ENCODE measurements around the gene JARID2. TPM values are rescaled to one million over a fixed set of nuclear protein-coding genes. Genes with fewer than 3 reads are reported as not detected.

Gene JARID2
- total and polyA plus RNA-seq, 7 donors: 1.1 to 16.1 (median 4.9) TPM

DNA sequence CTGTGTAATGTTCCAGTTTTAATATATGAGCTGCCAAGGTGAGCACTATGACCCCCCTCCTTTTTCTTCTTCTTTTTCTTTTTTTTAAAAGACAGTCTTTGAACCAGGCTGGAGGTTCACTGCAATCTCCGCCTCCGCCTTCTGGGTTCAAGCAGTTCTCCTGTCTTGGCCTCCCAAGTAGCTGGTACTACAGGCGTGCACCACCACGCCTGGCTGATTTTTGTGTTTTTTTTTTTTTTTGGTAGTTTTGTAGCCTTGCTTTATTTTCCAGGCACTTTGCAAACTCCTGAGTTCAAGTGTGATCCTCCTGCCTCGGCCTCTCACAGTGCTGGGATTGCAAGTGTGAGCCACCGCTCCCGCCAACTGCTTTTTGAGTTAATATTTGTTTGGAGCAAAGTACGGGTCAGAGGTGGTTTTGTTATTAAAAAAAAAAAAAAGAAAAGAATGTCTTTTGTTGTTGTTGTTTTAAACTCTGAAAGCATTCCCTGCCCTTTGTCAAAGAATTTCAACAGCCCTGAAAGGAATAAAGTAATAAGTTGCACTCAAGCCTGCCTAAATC, 78.6 kb downstream of the JARID2 start:
- Histone ChIP-seq H3K27me3 (ENCODE audit: insufficient read depth in 3 of 3, low read length in 2 of 3) (no peaks in the 10 kb centered on the region), H3K27ac (no peak overlapping the region)
- intact Hi-C loops (cut with DNase I): no loop called here

DNA sequence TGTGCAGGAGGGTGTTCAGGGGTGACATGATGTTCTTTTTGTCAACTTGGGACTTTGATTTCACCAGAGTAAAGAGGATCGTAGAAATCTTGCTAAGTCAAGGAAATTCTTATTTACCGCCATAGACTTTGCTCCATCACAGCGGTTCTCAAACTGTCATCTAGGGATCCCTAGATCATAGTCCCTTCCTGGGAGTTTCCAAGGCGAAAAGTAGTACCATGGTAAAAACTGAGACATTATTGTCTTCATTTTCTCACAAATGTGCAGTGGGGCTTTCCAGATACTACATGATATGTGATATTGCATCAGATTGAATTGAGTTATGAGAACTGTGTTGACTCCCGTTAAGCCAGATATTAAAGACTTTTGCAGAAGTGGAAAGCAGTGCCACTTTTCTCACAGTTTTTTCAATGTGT, 79.7 kb downstream of the JARID2 start:
- H3K36me3 ChIP-seq (ENCODE audit: insufficient read depth in 1 of 2, low read depth in 1 of 2): no peaks in the 10 kb centered on the region
- intact Hi-C loops (cut with DNase I): no loop called here
- H3K27ac ChIP-seq: no peak overlapping the region
- ATAC-seq (no peak), DNase-seq (no peak)
- no peak overlapping the region for H3K4me3 ChIP-seq
- H3K4me1 ChIP-seq: peaks cover 53% of the 10 kb centered on the region
- 66 to 92% (median 82%) methylated on average over 5 of the region's 5 CpGs for WGBS, 3 donors
- no peaks in the 10 kb centered on the region for H3K27me3 ChIP-seq (ENCODE audit: insufficient read depth in 3 of 3, low read length in 2 of 3)
- H3K9me3 ChIP-seq: no peaks in the 10 kb centered on the region
- TF ChIP-seq, protein P1, sequence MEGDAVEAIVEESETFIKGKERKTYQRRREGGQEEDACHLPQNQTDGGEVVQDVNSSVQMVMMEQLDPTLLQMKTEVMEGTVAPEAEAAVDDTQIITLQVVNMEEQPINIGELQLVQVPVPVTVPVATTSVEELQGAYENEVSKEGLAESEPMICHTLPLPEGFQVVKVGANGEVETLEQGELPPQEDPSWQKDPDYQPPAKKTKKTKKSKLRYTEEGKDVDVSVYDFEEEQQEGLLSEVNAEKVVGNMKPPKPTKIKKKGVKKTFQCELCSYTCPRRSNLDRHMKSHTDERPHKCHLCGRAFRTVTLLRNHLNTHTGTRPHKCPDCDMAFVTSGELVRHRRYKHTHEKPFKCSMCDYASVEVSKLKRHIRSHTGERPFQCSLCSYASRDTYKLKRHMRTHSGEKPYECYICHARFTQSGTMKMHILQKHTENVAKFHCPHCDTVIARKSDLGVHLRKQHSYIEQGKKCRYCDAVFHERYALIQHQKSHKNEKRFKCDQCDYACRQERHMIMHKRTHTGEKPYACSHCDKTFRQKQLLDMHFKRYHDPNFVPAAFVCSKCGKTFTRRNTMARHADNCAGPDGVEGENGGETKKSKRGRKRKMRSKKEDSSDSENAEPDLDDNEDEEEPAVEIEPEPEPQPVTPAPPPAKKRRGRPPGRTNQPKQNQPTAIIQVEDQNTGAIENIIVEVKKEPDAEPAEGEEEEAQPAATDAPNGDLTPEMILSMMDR (IDR thresholded peaks at IDR 0.05): no peak

More for the DNA sequence above, 78.6 kb downstream of the JARID2 start:
- H3K9me3 ChIP-seq: no peaks in the 10 kb centered on the region
- TF ChIP-seq, protein P1 (IDR thresholded peaks at IDR 0.05): no peak
- peaks cover 45% of the 10 kb centered on the region for H3K4me1 ChIP-seq
- H3K4me3 ChIP-seq: no peak overlapping the region
- DNase-seq (no peak), ATAC-seq (no peak)
- H3K36me3 ChIP-seq (ENCODE audit: insufficient read depth in 1 of 2, low read depth in 1 of 2): no peaks in the 10 kb centered on the region
- 94 to 97% (median 95%) methylated on average over 8 of the region's 8 CpGs for WGBS, 3 donors

DNA sequence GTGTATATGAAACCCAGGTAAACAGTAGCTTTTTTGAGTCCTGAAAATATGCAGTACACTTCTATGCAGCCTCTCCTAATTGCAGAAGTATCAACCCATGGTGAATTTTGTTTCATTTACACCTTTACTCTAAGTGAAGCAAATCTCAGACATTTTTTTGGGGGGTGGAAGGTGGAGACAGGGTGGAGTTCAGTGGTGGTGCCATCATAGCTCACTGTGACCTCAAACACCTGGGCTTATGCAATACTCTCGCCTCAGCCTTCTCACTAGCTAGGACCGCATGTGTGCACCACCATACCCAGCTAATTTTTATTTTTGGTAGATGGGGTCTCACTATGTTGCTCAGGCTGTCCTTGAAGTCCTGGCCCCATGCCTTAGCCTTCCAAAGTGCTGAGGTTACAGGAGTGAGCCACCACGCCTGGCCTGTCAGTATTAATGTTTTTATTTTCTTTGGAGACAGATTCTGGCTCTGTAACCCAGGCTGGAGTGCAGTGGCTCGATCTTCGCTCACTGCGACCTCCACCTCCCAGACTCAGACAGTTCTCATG, 80.3 kb downstream of the JARID2 start:
- H3K36me3 ChIP-seq (ENCODE audit: insufficient read depth in 1 of 2, low read depth in 1 of 2): no peaks in the 10 kb centered on the region
- DNase-seq (no peak), ATAC-seq (peak in 2 of 4 donors; percentile 23 to 35)
- no peaks in the 10 kb centered on the region for H3K27me3 ChIP-seq (ENCODE audit: insufficient read depth in 3 of 3, low read length in 2 of 3)
- peaks cover 54% of the 10 kb centered on the region for H3K4me1 ChIP-seq
- no peak overlapping the region for H3K4me3 ChIP-seq
- WGBS, 3 donors: 47 to 88% (median 67%) methylated on average over 6 of the region's 6 CpGs
- H3K27ac ChIP-seq: no peak overlapping the region
- no peaks in the 10 kb centered on the region for H3K9me3 ChIP-seq
- intact Hi-C loops (cut with DNase I): no loop called here
- TF ChIP-seq, protein P1 (IDR thresholded peaks at IDR 0.05): no peak

DNA sequence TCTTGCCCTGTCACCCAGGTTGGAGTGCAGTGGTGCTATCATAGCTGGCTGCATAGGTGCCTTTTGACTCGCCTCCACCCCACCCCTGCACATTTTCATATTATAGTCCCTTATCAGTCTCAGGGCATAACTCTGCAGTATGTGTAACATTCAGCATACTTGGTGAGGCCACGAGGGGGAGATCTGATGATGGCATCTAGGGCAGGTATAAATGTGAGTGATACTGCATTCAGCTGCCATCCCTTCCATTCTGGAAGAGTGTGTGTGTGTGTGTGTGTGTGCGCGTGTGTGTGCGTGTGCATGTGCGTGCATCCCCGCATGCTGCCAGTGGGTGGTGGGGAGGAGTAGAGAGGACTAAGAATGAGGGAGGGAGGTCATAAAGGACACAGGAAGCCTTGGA, 81.4 kb downstream of the JARID2 start:
- Histone ChIP-seq H3K27ac (no peak overlapping the region), H3K27me3 (ENCODE audit: insufficient read depth in 3 of 3, low read length in 2 of 3) (no peaks in the 10 kb centered on the region), H3K4me1 (peaks cover 58% of the 10 kb centered on the region), H3K9me3 (no peaks in the 10 kb centered on the region), H3K36me3 (ENCODE audit: insufficient read depth in 1 of 2, low read depth in 1 of 2) (no peaks in the 10 kb centered on the region), H3K4me3 (no peak overlapping the region)
- TF ChIP-seq, protein P1 (IDR thresholded peaks at IDR 0.05): peak; percentile 27
- DNase-seq: no peak
- WGBS, 3 donors: 60 to 78% (median 77%) methylated on average over 7 of the region's 7 CpGs
- ATAC-seq: peak in 3 of 4 donors; percentile 48 to 63 (median 58)
- intact Hi-C loops (cut with DNase I): no loop called here
